K562 (cell line): ENCODE data around the gene CPSF7. TPM values are rescaled to one million over a fixed set of nuclear protein-coding genes. Genes with fewer than 3 reads are reported as not detected.

Source experiments
- ATAC-seq: fragments of 200-7000 bp; cut with Tn5 transposase; 3 replicates; pipeline ENCODE4 v1.9.1; 2020; ENCODE audit warnings: moderate library complexity
- BruUV-seq: library from RNA; stranded (reverse); fragments of 400-500 nt; replicated peaks from 2 replicates; lab custom pipeline; 2021; lab: Mats Ljungman, UMichigan
- CTCF ChIA-PET: fragments of 300-600 bp; formaldehyde crosslinking; extraction: SDS; loops from one replicate; lab custom pipeline; 2021; ENCODE audit warnings: low intra/inter-chr PET ratio; lab: Yijun Ruan, JAX
- POLR2A ChIA-PET: fragments of 300-600, 350-650 bp; sonication (Branson Sonifier 250); formaldehyde crosslinking; extraction: SDS; loops from one replicate; lab custom pipeline; 2021; ENCODE audit warnings: antibody characterized with exemption, inconsistent platforms; lab: Yijun Ruan, JAX
- DNase-seq, 4 experiments: peaks; one replicate each; pipeline versions ENCODE4 v3.0.0 to v3.0.0-alpha.2; 2011 to 2018; ENCODE audit warnings: low spot score in 3 of 4, mixed read lengths in 3 of 4; ENCODE audit errors: extremely low read depth in 1 of 4
- FAIRE-seq: peaks from 2 replicates; lab custom pipeline; 2011; peaks lifted over from hg19 to GRCh38; lab: Jason Lieb, UNC
- H2AFZ ChIP-seq: 2 replicates; pipeline ENCODE4 v1.6.0; 2011; ENCODE audit warnings: low read depth, low read length, control low read depth, inconsistent platforms
- H3K27ac ChIP-seq: fragments of 200-600 bp; 3 replicates; pipeline ENCODE4 v1.8.0; 2011; ENCODE audit warnings: low read depth, mild to moderate bottlenecking, control low read depth, inconsistent platforms, low read length, moderate library complexity, mixed read lengths; ENCODE audit errors: extremely low read depth
- H3K27me3 ChIP-seq, 2 experiments: fragments of 300-600 bp in 1 of 2; 2 replicates in 1 of 2; 3 replicates in 1 of 2; pipeline versions ENCODE4 v1.6.0 to v1.8.0; 2011; ENCODE audit warnings: inconsistent platforms in 2 of 2, low read length in 2 of 2, mild to moderate bottlenecking in 1 of 2, mixed read lengths in 1 of 2, moderate library complexity in 1 of 2; ENCODE audit not compliant: control insufficient read depth in 2 of 2, insufficient read depth in 2 of 2
- H3K36me3 ChIP-seq: fragments of 300-600 bp; 3 replicates; pipeline ENCODE4 v1.8.0; 2011; ENCODE audit warnings: mild to moderate bottlenecking, low read length, inconsistent platforms; ENCODE audit not compliant: control insufficient read depth, insufficient read depth
- H3K4me1 ChIP-seq, 2 experiments: fragments of 200-600 bp in 1 of 2; replicated peaks in 1 of 2; 2 replicates in 1 of 2; 3 replicates in 1 of 2; pipeline versions ENCODE4 v1.5.1 to v1.8.0; 2011; ENCODE audit warnings: inconsistent platforms in 2 of 2, low read length in 2 of 2, mild to moderate bottlenecking in 1 of 2, mixed read lengths in 1 of 2, moderate library complexity in 1 of 2; ENCODE audit not compliant: control insufficient read depth in 2 of 2, insufficient read depth in 2 of 2
- H3K4me2 ChIP-seq: 2 replicates; pipeline ENCODE4 v1.6.1; 2011; ENCODE audit warnings: low read length, control low read depth, inconsistent platforms, mixed read lengths; ENCODE audit not compliant: insufficient read depth
- H3K4me3 ChIP-seq: fragments of 200-600 bp; sonication (generic), shearing (Covaris generic); 2 replicates; pipeline ENCODE4 v1.5.1; 2016; ENCODE audit warnings: control low read depth, inconsistent platforms
- H3K79me2 ChIP-seq: fragments of 200-600 bp; 3 replicates; pipeline ENCODE4 v1.8.0; 2011; ENCODE audit warnings: low read length, inconsistent platforms; ENCODE audit not compliant: control insufficient read depth, insufficient read depth
- H3K9ac ChIP-seq, 2 experiments: 2 replicates each; pipeline versions ENCODE4 v1.6.0 to v1.6.1; 2011; ENCODE audit warnings: low read depth in 2 of 2, low read length in 2 of 2, control low read depth in 1 of 2, inconsistent platforms in 1 of 2, mild to moderate bottlenecking in 1 of 2, mixed read lengths in 1 of 2; ENCODE audit not compliant: insufficient read depth in 1 of 2
- H3K9me1 ChIP-seq: one replicate; pipeline ENCODE4 v1.6.0; 2011; ENCODE audit warnings: inconsistent platforms, mild to moderate bottlenecking, low read length, moderate library complexity; ENCODE audit not compliant: control insufficient read depth, insufficient read depth
- H3K9me3 ChIP-seq: replicated peaks from 2 replicates; pipeline ENCODE4 v1.5.1; 2011; ENCODE audit warnings: low read depth, low read length, inconsistent platforms; ENCODE audit not compliant: control insufficient read depth, insufficient read depth
- H4K20me1 ChIP-seq: replicated peaks from 2 replicates; pipeline ENCODE4 v1.6.1; 2011; ENCODE audit warnings: low read length, inconsistent platforms, mixed read lengths; ENCODE audit not compliant: control insufficient read depth, insufficient read depth
- BCLAF1 ChIP-seq, 2 experiments: fragments of 450-650 bp in 1 of 2; IDR thresholded peaks; 2 replicates each; pipeline ENCODE4 v1.6.1; 2011 to 2017; ENCODE audit warnings: low read depth in 2 of 2, antibody characterized with exemption in 1 of 2, borderline replicate concordance in 1 of 2, low read length in 1 of 2, mild to moderate bottlenecking in 1 of 2, mixed read lengths in 1 of 2; ENCODE audit not compliant: control insufficient read depth in 1 of 2
- CREBBP ChIP-seq: IDR thresholded peaks from one replicate; pipeline ENCODE4 v1.6.1; 2012; ENCODE audit warnings: low read depth, mild to moderate bottlenecking, control low read depth, inconsistent platforms, low read length
- HCFC1 ChIP-seq: IDR thresholded peaks from 2 replicates; pipeline ENCODE4 v1.6.1; 2012; ENCODE audit warnings: low read depth, low read length, improper control_type of control experiment
- HDAC3 ChIP-seq: fragments of 450-650 bp; IDR thresholded peaks from 2 replicates; pipeline ENCODE4 v1.6.1; 2018; ENCODE audit warnings: borderline replicate concordance, mild to moderate bottlenecking, moderate library complexity; ENCODE audit not compliant: partially characterized antibody
- IFI16 ChIP-seq: fragments of 250-450 bp; sonication (Bioruptor Pico); IDR thresholded peaks from 2 replicates; pipeline ENCODE4 v2.1.2; 2022; ENCODE audit warnings: mild to moderate bottlenecking, inconsistent platforms
- NFIC ChIP-seq: fragments of 450-650 bp; IDR thresholded peaks from 2 replicates; pipeline ENCODE4 v1.6.1; 2017; ENCODE audit warnings: mild to moderate bottlenecking, inconsistent platforms
- RFX7 ChIP-seq: fragments of 250-450 bp; sonication (Bioruptor Pico); IDR thresholded peaks from 2 replicates; pipeline ENCODE4 v1.5.1; 2021; ENCODE audit warnings: mild to moderate bottlenecking
- RNF219 ChIP-seq: fragments of 250-450 bp; sonication (Bioruptor Pico); IDR thresholded peaks from 2 replicates; pipeline ENCODE4 v1.5.0; 2022; ENCODE audit warnings: mild to moderate bottlenecking
- SAFB ChIP-seq: fragments of 200-400 bp; formaldehyde crosslinking; IDR thresholded peaks from 2 replicates; pipeline ENCODE4 v1.6.1; 2017; ENCODE audit warnings: low read depth, low read length, borderline replicate concordance
- TCF7L2 ChIP-seq: fragments of 150-350 bp; IDR thresholded peaks from 2 replicates; pipeline ENCODE4 v1.6.1; 2016; ENCODE audit warnings: low read depth, mild to moderate bottlenecking, low read length, moderate library complexity
- XRCC3 ChIP-seq: fragments of 450-650 bp; IDR thresholded peaks from 2 replicates; pipeline ENCODE4 v1.6.1; 2017; ENCODE audit warnings: mild to moderate bottlenecking, moderate library complexity
- ZBTB1 ChIP-seq: sonication (generic); formaldehyde crosslinking; IDR thresholded peaks from 2 replicates; pipeline ENCODE4 v1.8.1; 2023; ENCODE audit warnings: missing genetic modification reagents, low read depth, mild to moderate bottlenecking, borderline replicate concordance
- ZNF175 ChIP-seq: fragments of 200-800 bp; sonication (Bioruptor generic); IDR thresholded peaks from 2 replicates; pipeline ENCODE4 v1.6.1; 2016; ENCODE audit warnings: low read depth, mild to moderate bottlenecking, missing genetic modification characterization, missing compliant biosample characterization
- ZNF696 ChIP-seq: fragments of 250-450 bp; sonication (Bioruptor Pico); conservative IDR thresholded peaks from 2 replicates; pipeline ENCODE4 v1.4.0; 2020; ENCODE audit warnings: mild to moderate bottlenecking, moderate library complexity
- ZNF764 ChIP-seq: fragments of 250-450 bp; sonication (Bioruptor Pico); IDR thresholded peaks from 2 replicates; pipeline ENCODE4 v1.4.0; 2020; ENCODE audit warnings: low read depth, mild to moderate bottlenecking, moderate library complexity
- WGBS: fragments of 100-300 bp; shearing (Covaris generic); methylation state at CpG from one replicate; pipeline ENCODE4 v1.1.6; 2016; ENCODE audit warnings: low coverage, mixed read lengths; ENCODE audit not compliant: insufficient coverage; ENCODE audit errors: missing lambda C conversion rate; 5-methylcytosine and 5-hydroxymethylcytosine counted together
- in situ Hi-C: fragments of 300-500 bp; cut with MboI; formaldehyde crosslinking; loops from 4 replicates; pipeline ENCODE4 v1.15.0; 2018; ENCODE audit warnings: inconsistent platforms, mixed read lengths
- intact Hi-C: fragments of 100-400 bp; cut with micrococcal nuclease; formaldehyde crosslinking; loops from 2 replicates; pipeline ENCODE4 v1.14.2; 2022
- polyA plus RNA-seq, 8 experiments: library from polyadenylated mRNA; depleted of rRNA in 4 of 8; stranded (reverse) in 5 of 8; unstranded in 3 of 8; fragments of >200 nt; fragmentation: Nextera tagmentation in 2 of 8; fragmentation: Illumina TruSeq in 1 of 8; extraction: Ambion mirVana in 2 of 8; extraction: Trizol in 1 of 8; gene quantifications; 2 replicates each; pipeline versions ENCODE4 v1.2.1 to v1.2.3, GENCODE V29; 2011 to 2014; ENCODE audit warnings: inconsistent platforms in 1 of 8, missing spikeins in 1 of 8
- total RNA-seq, 7 experiments: library from RNA; depleted of rRNA in 6 of 7; stranded (reverse); fragments of >200 nt in 6 of 7; fragmentation: Illumina TruSeq in 2 of 7; extraction: Trizol in 2 of 7; gene quantifications; 2 replicates each; pipeline versions ENCODE4 v1.2.1 to v1.2.3, GENCODE V29; 2011 to 2021; ENCODE audit warnings: low replicate concordance in 1 of 7

The CPSF7 gene
- total and polyA plus RNA-seq, 9 of the 15 experiments (the other 6 are each of a cell fraction or from before 2014, with no cell fraction given): 14.8 to 104 (median 44.1) TPM

- TF ChIP-seq HDAC3 (no peak), RFX7 (CRISPR knock-in tag) (no peak), BCLAF1 (IDR thresholded peaks at IDR 0.05; ENCODE audit: borderline replicate concordance in 1 of 2, control insufficient read depth in 1 of 2, low read depth in 2 of 2, low read length in 1 of 2) (no peak), ZNF696 (no peak), IFI16 (no peak)
Observed at GRCh38 chr11:61378713-61379313, 51.0 kb downstream of the CPSF7 start (continued).

- Histone ChIP-seq H2AFZ (no peak overlapping the region), H3K27ac (no peak overlapping the region), H3K4me3 (no peak overlapping the region), H3K9ac (no peak overlapping the region), H3K4me1 (no peaks in the 10 kb centered on the region), H3K4me2 (no peak overlapping the region), H3K79me2 (no peaks in the 10 kb centered on the region), H3K9me1 (no peaks in the 10 kb centered on the region), H3K27me3 (no peaks in the 10 kb centered on the region), H4K20me1 (no peaks in the 10 kb centered on the region), H3K36me3 (peaks cover 22% of the 10 kb centered on the region; the same call in 1 of the 3 replicates), H3K9me3 (peaks cover 3% of the 10 kb centered on the region; the same call in 1 of the 2 replicates)
- no peak for ATAC-seq
- intact Hi-C loops (no loop called here), in situ Hi-C loops (no loop called here)
- 75% methylated on average over 6 of the region's 6 CpGs for WGBS
- BruUV-seq: no TSS peak
- POLR2A ChIA-PET: interaction anchor here (0.7 to 2.4 kb wide), 2 partner anchors 12 to 47 kb away, joined by 3 to 6 read pairs; no protein-coding TSS in a partner anchor
- FAIRE-seq: no peak
- DNase-seq: no peak
- CTCF ChIA-PET: interaction anchor here (0.6 kb wide), 1 partner anchor 27 kb away, joined by 6 read pairs; no protein-coding TSS in a partner anchor
- no peak for TF ChIP-seq TCF7L2
- TF ChIP-seq ZNF764: no peak
- TF ChIP-seq HDAC3: no peak
- TF ChIP-seq CREBBP: no peak
- TF ChIP-seq SAFB: no peak
- no peak for TF ChIP-seq NFIC
- no peak for TF ChIP-seq ZNF175
- no peak for TF ChIP-seq ZBTB1 (CRISPR knock-in tag)
- no peak for TF ChIP-seq XRCC3
- TF ChIP-seq RNF219: no peak
- TF ChIP-seq HCFC1: no peak
Observed at GRCh38 chr11:61377461-61378160, 52.2 kb downstream of the CPSF7 start.
